ENCODE measurements around the gene MAPK8IP2.
"Not testable (repeated sequence)": the region's sequence is repeated elsewhere in the genome, so short reads cannot be mapped to it uniquely, and the experiment has no call there.

Gene MAPK8IP2

DNA sequence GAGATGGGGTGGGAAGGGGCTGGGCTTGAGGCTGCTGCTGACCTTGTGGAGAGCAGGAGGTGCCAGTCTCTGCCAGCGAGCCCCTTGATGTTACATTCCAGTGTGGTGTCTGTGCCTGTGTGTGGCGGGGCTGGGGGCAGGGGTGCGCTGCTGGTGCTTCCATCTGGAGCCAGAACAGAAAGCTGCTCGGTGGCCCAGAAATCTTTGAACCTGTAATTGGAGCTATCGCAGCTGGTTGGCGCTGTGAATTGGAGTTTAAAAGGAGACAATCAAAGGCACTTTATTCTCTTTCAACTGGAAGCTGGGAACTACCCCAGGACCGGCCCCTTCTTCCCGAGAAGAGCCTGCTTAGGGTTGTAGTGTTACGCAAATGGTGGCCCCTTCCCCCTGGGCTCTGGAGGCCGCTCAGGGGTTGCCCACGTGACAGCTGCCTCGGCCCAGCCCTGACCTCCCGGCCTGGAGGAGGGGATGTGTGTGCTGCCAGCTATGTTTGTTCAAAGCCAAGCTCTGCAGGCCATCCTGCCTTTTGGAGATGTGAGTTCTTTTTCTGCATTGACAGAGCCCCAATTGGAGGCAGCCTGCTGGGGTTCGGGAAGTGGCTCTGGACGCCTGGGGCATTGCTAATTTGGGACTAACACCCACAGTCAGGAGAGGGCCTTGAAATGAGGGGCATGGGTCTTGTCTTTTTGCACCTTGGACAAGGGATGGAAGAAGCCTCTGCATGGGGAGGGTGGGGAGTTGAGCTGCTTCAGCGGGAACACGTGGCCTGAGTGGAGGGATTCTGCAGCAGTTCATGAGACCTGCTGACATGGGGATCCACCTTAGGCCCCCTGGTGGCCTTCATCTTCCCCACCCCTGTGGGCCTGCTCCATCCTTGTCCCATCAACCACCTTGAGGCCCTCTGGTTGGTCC lies 41.4 kb downstream of the MAPK8IP2 start:
- peak; percentile 22 for DNase-seq

- DNase-seq = not testable (repeated sequence)
Observed at GRCh38 chr22:50643021-50643820, 42.6 kb downstream of the MAPK8IP2 start.

DNA sequence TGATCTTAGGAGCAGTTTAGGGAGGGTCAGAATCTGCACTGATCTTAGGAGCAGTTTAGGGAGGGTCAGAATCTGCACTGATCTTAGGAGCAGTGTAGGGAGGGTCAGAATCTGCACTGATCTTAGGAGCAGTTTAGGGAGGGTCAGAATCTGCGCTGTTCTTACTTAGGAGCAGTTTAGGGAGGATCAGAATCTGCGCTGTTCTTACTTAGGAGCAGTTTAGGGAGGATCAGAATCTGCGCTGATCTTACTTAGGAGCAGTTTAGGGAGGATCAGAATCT lies 43.2 kb downstream of the MAPK8IP2 start:
- not testable (repeated sequence) for DNase-seq

DNA sequence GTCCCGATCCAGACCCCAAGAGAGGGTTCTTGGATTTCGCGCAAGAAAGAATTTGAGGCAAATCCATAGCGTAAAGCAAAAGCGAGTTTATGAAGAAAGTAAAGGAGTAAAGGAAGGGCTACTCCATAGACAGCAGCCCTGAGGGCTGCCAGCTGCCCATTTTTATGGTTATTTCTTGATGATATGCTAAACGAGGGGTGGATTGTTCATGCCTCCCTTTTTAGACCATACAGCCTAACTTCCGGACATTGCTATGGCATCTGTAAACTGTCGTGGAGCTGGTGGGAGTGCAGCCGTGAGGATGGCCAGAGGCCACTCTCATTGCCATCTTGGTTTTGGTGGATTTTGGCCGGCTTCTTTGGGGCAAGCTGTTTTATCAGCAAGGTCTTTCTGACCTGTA lies 52.7 kb downstream of the MAPK8IP2 start:
- no peak for DNase-seq

- DNase-seq = not testable (repeated sequence)
Observed at GRCh38 chr22:50654664-50655063, 54.1 kb downstream of the MAPK8IP2 start.

DNA sequence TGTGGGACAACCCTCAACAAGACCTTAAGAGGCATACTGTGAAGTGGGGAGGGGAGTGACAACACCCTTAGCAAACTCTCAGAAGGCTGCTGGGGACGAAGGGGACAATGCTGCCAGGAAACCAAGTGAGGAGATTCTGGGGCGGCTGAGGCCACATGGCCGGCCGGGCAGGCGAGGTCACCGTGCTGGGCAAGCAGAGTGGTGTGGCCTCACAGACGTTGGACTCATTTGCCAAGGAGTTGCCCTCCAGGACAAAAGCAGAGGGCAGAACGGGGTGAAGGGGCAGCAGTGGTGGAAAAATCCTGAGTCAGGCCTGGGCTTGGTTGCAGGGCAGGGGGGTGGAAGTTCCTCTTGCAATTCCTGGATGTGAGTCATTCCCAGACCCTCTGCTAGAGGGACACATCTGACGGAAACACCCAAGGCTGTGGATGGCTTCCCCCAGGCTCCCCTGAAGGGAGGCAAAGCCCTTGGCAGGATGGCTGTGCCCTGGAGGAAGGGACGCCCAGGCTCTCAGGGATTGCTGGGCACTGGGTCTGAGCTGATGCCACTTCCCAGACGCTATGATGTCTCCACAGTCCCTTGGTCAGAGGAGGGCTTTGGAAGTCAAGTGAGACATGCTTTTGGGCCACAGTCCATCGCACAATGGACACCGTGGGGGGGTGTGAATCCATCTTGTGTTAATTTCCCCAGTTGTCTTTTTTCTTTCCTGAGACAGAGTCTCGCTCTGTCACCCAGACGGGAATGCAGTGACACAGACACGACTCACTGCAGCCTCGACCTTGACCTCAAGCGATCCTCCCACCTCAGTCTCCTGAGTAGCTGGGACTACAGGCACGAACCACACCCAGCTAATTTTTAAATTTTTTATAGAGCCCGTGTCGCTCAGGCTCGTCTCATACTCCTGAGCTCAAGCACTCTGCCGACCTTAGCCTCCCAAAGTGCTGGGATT lies 55.8 kb downstream of the MAPK8IP2 start:
- DNase-seq = peak; percentile 79

GRCh38 chr22:50657925-50658324 lies 57.3 kb downstream of the MAPK8IP2 start:
- DNase-seq = no peak

- not testable (repeated sequence) for DNase-seq
Observed at GRCh38 chr22:50659711-50660110, 59.1 kb downstream of the MAPK8IP2 start.

- DNase-seq = no peak
Observed at GRCh38 chr22:50660306-50660705, 59.7 kb downstream of the MAPK8IP2 start.
